Activated CD4-positive, alpha-beta memory T cell treated with anti-CD3 and anti-CD28 coated beads, Interleukin-2, amount 10 ng/mL, durations not matched to agents 7 days and 5 days (primary cell): ENCODE measurements around the gene ZBED2. TPM values are rescaled to one million over a fixed set of nuclear protein-coding genes. Genes with fewer than 3 reads are reported as not detected.

ENCODE experiments used
- total RNA-seq, 2 experiments: library from RNA; stranded (reverse); gene quantifications; one replicate each; pipeline ENCODE4 v1.2.3, GENCODE V29; 2021

The ZBED2 gene
- total RNA-seq, 2 experiments from 2014 or later = 36.6 to 38.7 TPM

Other genes with a start within 250 kb of the ZBED2 start
- gene CD96, start 53.1 kb downstream of the ZBED2 start, total RNA-seq = 100 to 1,000 TPM; 323 to 338 TPM
- gene PLCXD2, start 79.3 kb upstream of the ZBED2 start, total RNA-seq = 10 to 100 TPM; 12.1 to 13.2 TPM